ENCODE measurements around the gene PTGR3.

DNA sequence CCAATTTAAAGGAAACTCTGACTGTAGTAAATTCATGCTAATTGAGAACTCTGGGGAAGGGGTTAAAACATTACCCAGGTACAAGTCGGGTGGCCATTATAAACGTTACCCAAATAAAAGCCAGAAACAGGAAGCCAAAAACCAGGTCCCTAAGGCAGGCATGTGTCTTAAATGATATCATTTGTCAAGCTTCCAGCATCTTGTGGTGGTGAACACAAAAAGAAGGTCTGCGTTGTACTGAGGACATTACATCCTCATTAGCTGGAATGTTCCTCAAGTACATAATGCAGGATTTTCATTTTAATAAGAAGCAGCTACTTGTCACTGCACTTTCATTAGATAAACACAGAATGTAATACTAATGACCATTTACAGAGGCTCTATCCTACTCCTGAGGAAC, 10.9 kb downstream of the PTGR3 start:
- TF ChIP-seq, protein P1, sequence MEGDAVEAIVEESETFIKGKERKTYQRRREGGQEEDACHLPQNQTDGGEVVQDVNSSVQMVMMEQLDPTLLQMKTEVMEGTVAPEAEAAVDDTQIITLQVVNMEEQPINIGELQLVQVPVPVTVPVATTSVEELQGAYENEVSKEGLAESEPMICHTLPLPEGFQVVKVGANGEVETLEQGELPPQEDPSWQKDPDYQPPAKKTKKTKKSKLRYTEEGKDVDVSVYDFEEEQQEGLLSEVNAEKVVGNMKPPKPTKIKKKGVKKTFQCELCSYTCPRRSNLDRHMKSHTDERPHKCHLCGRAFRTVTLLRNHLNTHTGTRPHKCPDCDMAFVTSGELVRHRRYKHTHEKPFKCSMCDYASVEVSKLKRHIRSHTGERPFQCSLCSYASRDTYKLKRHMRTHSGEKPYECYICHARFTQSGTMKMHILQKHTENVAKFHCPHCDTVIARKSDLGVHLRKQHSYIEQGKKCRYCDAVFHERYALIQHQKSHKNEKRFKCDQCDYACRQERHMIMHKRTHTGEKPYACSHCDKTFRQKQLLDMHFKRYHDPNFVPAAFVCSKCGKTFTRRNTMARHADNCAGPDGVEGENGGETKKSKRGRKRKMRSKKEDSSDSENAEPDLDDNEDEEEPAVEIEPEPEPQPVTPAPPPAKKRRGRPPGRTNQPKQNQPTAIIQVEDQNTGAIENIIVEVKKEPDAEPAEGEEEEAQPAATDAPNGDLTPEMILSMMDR (tag by site-specific recombination; IDR thresholded peaks at IDR 0.05) = no peak
- no peak for TF ChIP-seq ZNF239 (tag by site-specific recombination; IDR thresholded peaks at IDR 0.05)
- no peak for TF ChIP-seq HOXA7 (CRISPR knock-in tag; IDR thresholded peaks at IDR 0.05; ENCODE audit: borderline replicate concordance)
- no peak for TF ChIP-seq ZSCAN30 (tag by site-specific recombination; IDR thresholded peaks at IDR 0.05)
- TF ChIP-seq, protein P2, sequence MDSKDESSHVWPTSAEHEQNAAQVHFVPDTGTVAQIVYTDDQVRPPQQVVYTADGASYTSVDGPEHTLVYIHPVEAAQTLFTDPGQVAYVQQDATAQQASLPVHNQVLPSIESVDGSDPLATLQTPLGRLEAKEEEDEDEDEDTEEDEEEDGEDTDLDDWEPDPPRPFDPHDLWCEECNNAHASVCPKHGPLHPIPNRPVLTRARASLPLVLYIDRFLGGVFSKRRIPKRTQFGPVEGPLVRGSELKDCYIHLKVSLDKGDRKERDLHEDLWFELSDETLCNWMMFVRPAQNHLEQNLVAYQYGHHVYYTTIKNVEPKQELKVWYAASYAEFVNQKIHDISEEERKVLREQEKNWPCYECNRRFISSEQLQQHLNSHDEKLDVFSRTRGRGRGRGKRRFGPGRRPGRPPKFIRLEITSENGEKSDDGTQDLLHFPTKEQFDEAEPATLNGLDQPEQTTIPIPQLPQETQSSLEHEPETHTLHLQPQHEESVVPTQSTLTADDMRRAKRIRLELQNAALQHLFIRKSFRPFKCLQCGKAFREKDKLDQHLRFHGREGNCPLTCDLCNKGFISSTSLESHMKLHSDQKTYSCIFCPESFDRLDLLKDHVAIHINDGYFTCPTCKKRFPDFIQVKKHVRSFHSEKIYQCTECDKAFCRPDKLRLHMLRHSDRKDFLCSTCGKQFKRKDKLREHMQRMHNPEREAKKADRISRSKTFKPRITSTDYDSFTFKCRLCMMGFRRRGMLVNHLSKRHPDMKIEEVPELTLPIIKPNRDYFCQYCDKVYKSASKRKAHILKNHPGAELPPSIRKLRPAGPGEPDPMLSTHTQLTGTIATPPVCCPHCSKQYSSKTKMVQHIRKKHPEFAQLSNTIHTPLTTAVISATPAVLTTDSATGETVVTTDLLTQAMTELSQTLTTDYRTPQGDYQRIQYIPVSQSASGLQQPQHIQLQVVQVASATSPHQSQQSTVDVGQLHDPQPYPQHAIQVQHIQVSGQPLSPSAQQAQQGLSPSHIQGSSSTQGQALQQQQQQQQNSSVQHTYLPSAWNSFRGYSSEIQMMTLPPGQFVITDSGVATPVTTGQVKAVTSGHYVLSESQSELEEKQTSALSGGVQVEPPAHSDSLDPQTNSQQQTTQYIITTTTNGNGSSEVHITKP (tag by site-specific recombination; IDR thresholded peaks at IDR 0.05) = no peak
